Keratinocyte (primary cell): ENCODE results near the gene LCN2. TPM values are rescaled to one million over a fixed set of nuclear protein-coding genes. Genes with fewer than 3 reads are reported as not detected.
A peak's percentile ranks its signal among the peaks of the same experiment; 100 is the strongest.

ENCODE experiments used
- DNase-seq: peaks from one replicate; pipeline ENCODE4 v3.0.0-alpha.2; 2011; ENCODE audit warnings: low read depth, missing footprints, low spot score
- FAIRE-seq: peaks from 2 replicates; lab custom pipeline; 2011; peaks lifted over from hg19 to GRCh38; lab: Jason Lieb, UNC
- H2AFZ ChIP-seq: 2 replicates; pipeline ENCODE4 v1.6.0; 2012; ENCODE audit warnings: low read length, control low read depth, inconsistent platforms; ENCODE audit not compliant: control insufficient read depth
- H3K27ac ChIP-seq: 2 replicates; pipeline ENCODE4 v1.5.1; 2011; ENCODE audit warnings: low read length; ENCODE audit not compliant: control insufficient read depth, insufficient read depth
- H3K27me3 ChIP-seq: 3 replicates; pipeline ENCODE4 v1.6.0; 2011; ENCODE audit warnings: low read length; ENCODE audit not compliant: control insufficient read depth, insufficient read depth; ENCODE audit errors: extremely low read depth
- H3K36me3 ChIP-seq, 2 experiments: 2 replicates in 1 of 2; 3 replicates in 1 of 2; pipeline ENCODE4 v1.5.1; 2011; ENCODE audit warnings: low read length in 2 of 2, mild to moderate bottlenecking in 1 of 2; ENCODE audit not compliant: control insufficient read depth in 2 of 2, insufficient read depth in 2 of 2; ENCODE audit errors: extremely low read depth in 1 of 2
- H3K4me1 ChIP-seq: 3 replicates; pipeline ENCODE4 v1.5.1; 2011; ENCODE audit warnings: low read length; ENCODE audit not compliant: control insufficient read depth, insufficient read depth; ENCODE audit errors: extremely low read depth
- H3K4me2 ChIP-seq: 3 replicates; pipeline ENCODE4 v1.6.0; 2011; ENCODE audit warnings: low read depth, low read length; ENCODE audit not compliant: control insufficient read depth, insufficient read depth; ENCODE audit errors: extremely low read depth
- H3K4me3 ChIP-seq, 3 experiments: fragments of 200-600 bp in 1 of 3; sonication (generic) in 1 of 3; 2 replicates in 2 of 3; 3 replicates in 1 of 3; pipeline ENCODE4 v1.5.1; 2011 to 2016; ENCODE audit warnings: low read length in 3 of 3, mild to moderate bottlenecking in 3 of 3, control low read depth in 2 of 3, inconsistent platforms in 1 of 3, low read depth in 1 of 3, mixed read lengths in 1 of 3, mixed run types in 1 of 3, moderate library complexity in 1 of 3; ENCODE audit not compliant: control insufficient read depth in 2 of 3, insufficient read depth in 2 of 3; ENCODE audit errors: extremely low read depth in 1 of 3
- H3K79me2 ChIP-seq: 2 replicates; pipeline ENCODE4 v1.6.0; 2012; ENCODE audit warnings: low read length; ENCODE audit not compliant: control insufficient read depth, insufficient read depth
- H3K9ac ChIP-seq: 3 replicates; pipeline ENCODE4 v1.6.0; 2011; ENCODE audit warnings: low read length; ENCODE audit not compliant: control insufficient read depth, insufficient read depth; ENCODE audit errors: extremely low read depth
- H3K9me1 ChIP-seq: 3 replicates; pipeline ENCODE4 v1.6.0; 2011; ENCODE audit warnings: low read length; ENCODE audit not compliant: control insufficient read depth, insufficient read depth; ENCODE audit errors: extremely low read depth
- H3K9me3 ChIP-seq: 2 replicates; pipeline ENCODE4 v1.5.1; 2012; ENCODE audit warnings: low read depth, low read length; ENCODE audit not compliant: control insufficient read depth
- H4K20me1 ChIP-seq: 3 replicates; pipeline ENCODE4 v1.6.0; 2011; ENCODE audit warnings: low read length; ENCODE audit not compliant: control insufficient read depth, insufficient read depth; ENCODE audit errors: extremely low read depth
- EZH2 ChIP-seq: IDR thresholded peaks from one replicate; pipeline ENCODE4 v1.6.1; 2012; ENCODE audit warnings: inconsistent platforms, mild to moderate bottlenecking, low read length, moderate library complexity
- dilution Hi-C: fragments of 300-500 bp; cut with MboI; formaldehyde crosslinking; loops from one replicate; pipeline ENCODE4 v1.7.0; 2020; ENCODE audit warnings: low sequenced_read_pairs; ENCODE audit not compliant: extremely low pct_ligation_motif_present
- polyA plus RNA-seq, 5 experiments: library from polyadenylated mRNA; depleted of rRNA in 3 of 5; stranded (reverse) in 3 of 5; stranded (forward) in 1 of 5; unstranded in 1 of 5; fragments of >200 nt; gene quantifications; 1 replicate in 1 of 5; 2 replicates in 3 of 5; 3 replicates in 1 of 5; pipeline versions ENCODE4 v1.2.1 to v1.2.3, GENCODE V29; 2011 to 2012; ENCODE audit warnings: missing spikeins in 2 of 5, low read depth in 1 of 5, low replicate concordance in 1 of 5
- TF ChIP-seq, protein P1 (sequence below), 3 experiments: IDR thresholded peaks in 1 of 3; conservative IDR thresholded peaks in 1 of 3; optimal IDR thresholded peaks in 1 of 3; 2 replicates in 2 of 3; 3 replicates in 1 of 3; pipeline versions ENCODE3 to v1.5.1; 2011; ENCODE audit warnings: low read length in 3 of 3, mild to moderate bottlenecking in 3 of 3, moderate library complexity in 2 of 3, control low read depth in 1 of 3, inconsistent platforms in 1 of 3; ENCODE audit not compliant: insufficient read depth in 2 of 3; ENCODE audit errors: extremely low read depth in 1 of 3

Gene LCN2
- polyA plus RNA-seq, 1 donor (not counting 4 experiments of a cell fraction or from before 2014, with no cell fraction given) = 28.9 TPM

DNA sequence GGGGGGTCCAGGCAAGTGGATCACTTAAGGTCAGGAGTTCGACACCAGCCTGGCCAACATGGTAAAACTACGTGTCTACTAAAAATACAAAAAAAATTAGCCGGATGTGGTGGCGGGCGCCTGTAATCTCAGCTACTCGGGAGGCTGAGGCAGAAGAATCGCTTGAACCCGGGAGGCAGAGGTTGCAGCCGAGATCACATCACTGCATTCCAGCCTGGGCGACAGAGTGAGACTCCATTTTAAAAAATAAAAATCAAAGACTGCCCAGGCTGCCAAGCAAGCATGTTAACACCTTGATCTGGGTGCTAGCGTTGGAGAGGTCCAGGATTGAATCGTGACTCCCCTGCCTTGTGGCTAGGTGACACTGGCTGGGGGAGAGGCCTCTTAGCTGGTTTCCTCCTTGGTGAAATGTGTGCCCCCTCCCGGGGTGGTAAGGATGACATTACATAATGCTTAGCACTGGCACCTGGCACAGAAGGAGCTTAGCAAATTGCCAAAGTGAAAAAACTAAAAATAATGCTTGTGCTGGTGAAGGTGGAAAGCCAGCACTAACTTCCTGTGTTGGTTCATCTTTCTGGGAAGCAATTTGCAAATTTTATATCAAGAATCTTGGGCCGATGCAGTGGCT, 44.3 kb downstream of the LCN2 start:
- H3K9ac ChIP-seq = no peak overlapping the region
- no peaks in the 10 kb centered on the region for H3K27me3 ChIP-seq
- peak overlapping the region; percentile 58 for H3K4me2 ChIP-seq
- peaks cover 13% of the 10 kb centered on the region for H3K79me2 ChIP-seq
- no peak overlapping the region for H3K4me3 ChIP-seq
- TF ChIP-seq EZH2 = no peak
- TF ChIP-seq, protein P1, sequence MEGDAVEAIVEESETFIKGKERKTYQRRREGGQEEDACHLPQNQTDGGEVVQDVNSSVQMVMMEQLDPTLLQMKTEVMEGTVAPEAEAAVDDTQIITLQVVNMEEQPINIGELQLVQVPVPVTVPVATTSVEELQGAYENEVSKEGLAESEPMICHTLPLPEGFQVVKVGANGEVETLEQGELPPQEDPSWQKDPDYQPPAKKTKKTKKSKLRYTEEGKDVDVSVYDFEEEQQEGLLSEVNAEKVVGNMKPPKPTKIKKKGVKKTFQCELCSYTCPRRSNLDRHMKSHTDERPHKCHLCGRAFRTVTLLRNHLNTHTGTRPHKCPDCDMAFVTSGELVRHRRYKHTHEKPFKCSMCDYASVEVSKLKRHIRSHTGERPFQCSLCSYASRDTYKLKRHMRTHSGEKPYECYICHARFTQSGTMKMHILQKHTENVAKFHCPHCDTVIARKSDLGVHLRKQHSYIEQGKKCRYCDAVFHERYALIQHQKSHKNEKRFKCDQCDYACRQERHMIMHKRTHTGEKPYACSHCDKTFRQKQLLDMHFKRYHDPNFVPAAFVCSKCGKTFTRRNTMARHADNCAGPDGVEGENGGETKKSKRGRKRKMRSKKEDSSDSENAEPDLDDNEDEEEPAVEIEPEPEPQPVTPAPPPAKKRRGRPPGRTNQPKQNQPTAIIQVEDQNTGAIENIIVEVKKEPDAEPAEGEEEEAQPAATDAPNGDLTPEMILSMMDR (optimal IDR thresholded peaks at IDR 0.05 in 1 of 3, IDR thresholded peaks at IDR 0.05 in 1 of 3, conservative IDR thresholded peaks at IDR 0.05 in 1 of 3; ENCODE audit: extremely low read depth in 1 of 3, insufficient read depth in 2 of 3, low read length in 3 of 3) = no peak
- DNase-seq (no peak), FAIRE-seq (no peak)
- H2AFZ ChIP-seq = peak overlapping the region; percentile 80
- peaks cover 9% of the 10 kb centered on the region for H3K4me1 ChIP-seq
- H3K9me1 ChIP-seq = no peaks in the 10 kb centered on the region
- H3K36me3 ChIP-seq = peaks cover 6 to 7% of the 10 kb centered on the region in 2 experiments
- H3K9me3 ChIP-seq = no peaks in the 10 kb centered on the region
- dilution Hi-C loops = no loop called here
- no peaks in the 10 kb centered on the region for H4K20me1 ChIP-seq
- H3K27ac ChIP-seq = no peak overlapping the region

DNA sequence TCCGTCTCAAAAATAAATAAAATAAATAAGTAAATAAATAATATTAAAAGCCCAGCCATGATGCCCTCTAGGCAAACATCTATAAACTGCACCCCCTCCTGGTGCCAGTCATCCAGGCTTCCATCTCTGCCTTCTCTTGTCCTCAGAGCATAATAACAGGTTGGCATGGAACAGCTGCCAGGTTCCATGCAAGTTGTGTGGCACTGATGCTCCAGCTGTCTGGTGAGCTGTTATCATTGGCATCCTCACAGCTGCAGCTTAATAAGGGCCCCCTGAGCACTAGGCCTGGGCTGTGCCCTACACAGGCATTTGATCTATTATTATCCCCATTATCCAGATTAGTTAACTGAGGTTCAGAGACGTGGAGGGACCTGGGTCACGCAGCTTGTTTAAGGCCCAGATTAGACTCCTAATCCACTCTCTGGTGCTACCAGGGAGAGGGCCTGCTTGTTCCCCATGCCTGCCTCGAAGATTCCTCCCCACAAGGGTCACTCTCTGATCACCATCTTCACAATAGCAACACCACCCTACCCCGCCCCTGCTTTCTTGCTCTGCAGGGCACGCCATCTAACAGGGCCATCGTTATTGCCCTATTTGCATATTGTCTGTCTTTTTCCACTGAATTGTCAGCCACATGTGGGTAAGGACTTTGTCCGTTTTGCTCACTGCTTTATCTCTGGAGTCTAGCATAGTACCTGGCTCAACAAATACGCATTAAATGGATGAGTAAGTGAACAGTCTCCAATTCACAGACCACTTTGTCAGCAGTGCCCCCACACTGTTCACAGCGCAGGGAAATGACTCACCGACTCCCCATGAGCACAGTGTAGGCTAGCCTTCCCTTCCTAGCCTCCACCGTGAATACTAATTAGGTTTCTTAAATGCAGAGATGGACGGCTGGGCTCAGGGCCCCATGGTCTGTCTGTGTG, 52.5 kb downstream of the LCN2 start:
- dilution Hi-C loops = no loop called here
- Histone ChIP-seq H3K36me3 (no peaks in the 10 kb centered on the region), H3K9me1 (no peaks in the 10 kb centered on the region), H3K4me2 (no peak overlapping the region), H3K27me3 (peaks cover 17% of the 10 kb centered on the region), H3K9me3 (no peaks in the 10 kb centered on the region), H3K9ac (no peak overlapping the region), H3K4me1 (no peaks in the 10 kb centered on the region), H3K4me3 (no peak overlapping the region), H4K20me1 (no peaks in the 10 kb centered on the region), H2AFZ (no peak overlapping the region), H3K79me2 (no peaks in the 10 kb centered on the region), H3K27ac (no peak overlapping the region)
- no peak for DNase-seq
- TF ChIP-seq EZH2 = no peak
- TF ChIP-seq, protein P1 (optimal IDR thresholded peaks at IDR 0.05 in 1 of 3, IDR thresholded peaks at IDR 0.05 in 1 of 3, conservative IDR thresholded peaks at IDR 0.05 in 1 of 3; ENCODE audit: extremely low read depth in 1 of 3, insufficient read depth in 2 of 3, low read length in 3 of 3) = no peak
- FAIRE-seq = no peak
